Effector memory CD4-positive, alpha-beta T cell (primary cell): ENCODE results near the gene PSME3IP1.
"Not testable (repeated sequence)": the region's sequence is repeated elsewhere in the genome, so short reads cannot be mapped to it uniquely, and the experiment has no call there.

Experiments
- DNase-seq, 3 donors: peaks; one replicate each; pipeline ENCODE4 v3.0.0-alpha.2; 2020
- H3K27ac ChIP-seq: 2 replicates; pipeline ENCODE4 v1.7.0; 2013; ENCODE audit warnings: mild to moderate bottlenecking, low read length, moderate library complexity; ENCODE audit not compliant: insufficient read depth, poor library complexity, severe bottlenecking
- H3K27me3 ChIP-seq: replicated peaks from 2 replicates; pipeline ENCODE4 v1.7.0; 2013; ENCODE audit warnings: mild to moderate bottlenecking, low read length; ENCODE audit not compliant: insufficient read depth, control insufficient read depth, poor library complexity, severe bottlenecking
- H3K36me3 ChIP-seq: 2 replicates; pipeline ENCODE4 v1.7.0; 2013; ENCODE audit warnings: mild to moderate bottlenecking, low read length, moderate library complexity; ENCODE audit not compliant: control insufficient read depth, insufficient read depth
- H3K4me1 ChIP-seq: 2 replicates; pipeline ENCODE4 v1.7.0; 2013; ENCODE audit warnings: low read length, mild to moderate bottlenecking; ENCODE audit not compliant: control insufficient read depth, insufficient read depth, poor library complexity, severe bottlenecking
- H3K4me3 ChIP-seq: 2 replicates; pipeline ENCODE4 v1.7.0; 2013; ENCODE audit warnings: low read length, low read depth, mild to moderate bottlenecking; ENCODE audit not compliant: insufficient read depth, poor library complexity, severe bottlenecking
- H3K9me3 ChIP-seq: 2 replicates; pipeline ENCODE4 v1.7.0; 2013; ENCODE audit warnings: mild to moderate bottlenecking, low read length, moderate library complexity; ENCODE audit not compliant: control insufficient read depth

PSME3IP1 gene

DNA sequence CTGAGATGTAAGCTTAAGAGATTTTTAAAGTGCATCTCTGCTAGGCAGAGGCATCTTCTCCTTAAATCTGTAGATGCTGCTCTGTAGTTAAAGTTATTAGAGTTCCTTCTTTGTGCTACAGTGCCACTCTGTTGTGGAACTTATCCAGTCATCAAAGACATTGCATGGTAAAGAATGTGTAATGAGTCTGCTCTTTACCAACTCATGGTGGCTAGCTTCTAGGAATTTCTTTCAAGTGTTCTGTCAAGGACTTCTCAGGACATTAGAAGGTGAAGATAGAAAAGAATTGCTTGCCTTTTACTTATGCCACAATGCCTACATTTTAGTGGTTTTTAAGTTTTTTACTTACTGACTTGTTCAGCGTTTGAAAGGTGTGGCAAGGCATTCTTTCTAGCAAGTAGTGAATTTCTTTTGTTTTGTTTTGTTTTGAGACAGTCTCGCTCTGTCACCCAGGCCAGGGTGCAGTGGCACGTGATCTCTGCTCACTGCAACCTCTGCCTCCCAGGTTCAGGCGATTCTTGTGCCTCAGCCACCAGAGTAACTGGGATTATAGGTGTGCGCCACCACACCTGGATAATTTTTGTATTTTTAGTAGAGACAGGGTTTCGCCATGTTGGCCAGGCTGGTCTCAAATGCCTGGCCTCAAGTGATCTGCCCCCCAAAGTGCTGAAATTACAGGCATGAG is 39.0 kb upstream of the PSME3IP1 start:
- H3K4me3 ChIP-seq: no peak overlapping the region
- no peaks in the 10 kb centered on the region for H3K4me1 ChIP-seq
- no peak for DNase-seq
- peaks cover 66% of the 10 kb centered on the region for H3K36me3 ChIP-seq
- H3K9me3 ChIP-seq: no peaks in the 10 kb centered on the region
- no peaks in the 10 kb centered on the region for H3K27me3 ChIP-seq
- no peak overlapping the region for H3K27ac ChIP-seq

DNA sequence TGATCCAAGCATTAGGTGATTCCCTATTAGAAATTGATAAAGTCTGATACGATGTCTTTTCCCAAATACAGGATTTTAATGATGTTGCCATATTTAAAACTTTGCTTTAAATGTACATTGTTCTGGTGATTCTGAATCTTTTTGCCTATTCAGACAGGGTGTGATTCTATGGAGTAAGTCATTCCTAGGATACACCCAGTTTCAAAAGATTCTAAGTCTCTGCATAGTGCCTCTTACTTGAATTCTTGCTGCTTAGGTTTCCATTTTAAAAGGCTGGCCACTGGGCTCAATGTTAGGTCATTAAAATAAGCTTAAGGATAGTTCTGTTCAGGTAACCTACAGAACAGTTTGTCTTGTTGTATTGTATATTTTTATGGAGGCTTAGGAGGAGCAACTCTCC is 37.2 kb upstream of the PSME3IP1 start:
- peaks cover 59% of the 10 kb centered on the region for H3K36me3 ChIP-seq
- H3K4me3 ChIP-seq: no peak overlapping the region

GRCh38 chr16:57216968-57217367 is 31.1 kb upstream of the PSME3IP1 start:
- H3K4me1 ChIP-seq: no peaks in the 10 kb centered on the region
- H3K4me3 ChIP-seq: no peak overlapping the region
- no peak overlapping the region for H3K27ac ChIP-seq
- H3K9me3 ChIP-seq: peaks cover 17% of the 10 kb centered on the region
- H3K36me3 ChIP-seq: peaks cover 74% of the 10 kb centered on the region
- DNase-seq: no peak
- H3K27me3 ChIP-seq: no peaks in the 10 kb centered on the region

More for the DNA sequence above, 37.2 kb upstream of the PSME3IP1 start:
- no peaks in the 10 kb centered on the region for H3K27me3 ChIP-seq
- H3K9me3 ChIP-seq: no peaks in the 10 kb centered on the region
- DNase-seq: no peak
- H3K27ac ChIP-seq: no peak overlapping the region
- no peaks in the 10 kb centered on the region for H3K4me1 ChIP-seq

DNA sequence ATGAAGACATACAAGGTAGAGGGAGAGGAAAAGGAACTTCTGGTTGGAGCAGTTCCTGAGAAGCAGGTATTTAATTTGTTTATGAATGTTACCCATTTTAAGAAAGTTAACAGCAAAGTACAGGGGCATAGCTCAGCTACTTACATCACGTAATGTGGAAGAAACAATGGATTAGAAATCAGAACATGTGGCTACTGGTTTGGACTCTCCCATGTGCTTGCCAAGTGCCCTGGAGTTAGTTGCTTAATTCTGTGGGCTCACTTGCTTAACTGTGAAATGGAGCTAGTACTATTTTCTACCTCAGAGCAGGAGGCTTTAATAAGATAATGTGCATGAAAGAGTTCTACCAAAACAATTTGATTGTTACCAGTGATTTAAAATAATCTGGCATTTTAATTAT is 27.6 kb upstream of the PSME3IP1 start:
- Histone ChIP-seq H3K9me3 (peaks cover 17% of the 10 kb centered on the region), H3K27me3 (no peaks in the 10 kb centered on the region), H3K36me3 (peaks cover 65% of the 10 kb centered on the region), H3K4me3 (no peak overlapping the region), H3K4me1 (no peaks in the 10 kb centered on the region), H3K27ac (no peak overlapping the region)
- DNase-seq: no peak

DNA sequence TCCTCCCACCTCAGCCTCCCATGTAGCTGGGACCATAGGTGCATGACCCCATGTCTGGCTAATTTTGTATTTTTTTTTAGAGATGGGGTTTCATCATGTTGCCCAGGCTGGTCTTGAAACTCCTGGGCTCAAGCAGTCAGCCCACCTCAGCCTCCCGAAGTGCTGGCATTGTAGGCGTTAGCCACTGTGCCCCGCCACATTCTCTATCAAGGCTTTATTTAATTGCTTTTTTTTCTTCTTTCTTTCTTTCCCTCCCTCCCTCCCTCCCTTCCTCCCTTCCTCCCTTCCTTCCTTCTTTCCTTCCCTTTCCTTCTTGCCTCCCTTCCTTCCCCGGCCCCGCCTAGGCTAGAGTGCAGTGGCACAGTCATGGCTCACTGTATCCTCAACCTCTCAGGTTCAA is 23.9 kb upstream of the PSME3IP1 start:
- Histone ChIP-seq H3K27ac (no peak overlapping the region), H3K9me3 (no peaks in the 10 kb centered on the region), H3K4me3 (no peak overlapping the region), H3K4me1 (no peaks in the 10 kb centered on the region), H3K27me3 (no peaks in the 10 kb centered on the region), H3K36me3 (peaks cover 59% of the 10 kb centered on the region)
- DNase-seq: no peak

GRCh38 chr16:57208926-57209325 is 23.1 kb upstream of the PSME3IP1 start:
- no peak overlapping the region for H3K27ac ChIP-seq
- no peak for DNase-seq
- no peaks in the 10 kb centered on the region for H3K9me3 ChIP-seq
- H3K36me3 ChIP-seq: peaks cover 57% of the 10 kb centered on the region
- H3K4me3 ChIP-seq: no peak overlapping the region
- no peaks in the 10 kb centered on the region for H3K27me3 ChIP-seq
- no peaks in the 10 kb centered on the region for H3K4me1 ChIP-seq

GRCh38 chr16:57204675-57205074 is 18.8 kb upstream of the PSME3IP1 start:
- Histone ChIP-seq H3K4me3 (no peak overlapping the region), H3K9me3 (no peaks in the 10 kb centered on the region), H3K36me3 (peaks cover 40% of the 10 kb centered on the region), H3K27me3 (no peaks in the 10 kb centered on the region), H3K27ac (no peak overlapping the region), H3K4me1 (no peaks in the 10 kb centered on the region)
- no peak for DNase-seq

DNA sequence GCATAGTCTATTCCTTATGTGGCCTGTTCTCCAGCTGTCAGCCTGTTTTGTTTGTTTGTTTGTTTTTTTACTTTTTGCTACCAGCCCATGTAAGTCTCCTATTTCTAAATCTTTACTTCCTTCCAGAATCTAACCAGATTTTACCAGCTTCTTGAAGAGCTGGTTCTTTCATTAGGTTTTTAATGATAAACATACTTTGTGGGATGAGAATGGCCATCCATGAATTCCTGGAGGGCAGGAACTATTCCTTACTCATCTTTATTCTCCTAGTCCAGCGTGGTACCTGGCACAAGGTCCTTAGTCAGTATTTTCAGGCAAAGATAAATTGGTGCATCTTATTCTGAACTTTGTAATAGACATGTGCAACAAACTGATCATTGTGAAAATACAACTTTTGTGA is 17.6 kb upstream of the PSME3IP1 start:
- Histone ChIP-seq H3K27me3 (no peaks in the 10 kb centered on the region), H3K9me3 (no peaks in the 10 kb centered on the region), H3K4me3 (no peak overlapping the region), H3K36me3 (peaks cover 34% of the 10 kb centered on the region), H3K4me1 (no peaks in the 10 kb centered on the region), H3K27ac (no peak overlapping the region)
- DNase-seq: no peak

DNA sequence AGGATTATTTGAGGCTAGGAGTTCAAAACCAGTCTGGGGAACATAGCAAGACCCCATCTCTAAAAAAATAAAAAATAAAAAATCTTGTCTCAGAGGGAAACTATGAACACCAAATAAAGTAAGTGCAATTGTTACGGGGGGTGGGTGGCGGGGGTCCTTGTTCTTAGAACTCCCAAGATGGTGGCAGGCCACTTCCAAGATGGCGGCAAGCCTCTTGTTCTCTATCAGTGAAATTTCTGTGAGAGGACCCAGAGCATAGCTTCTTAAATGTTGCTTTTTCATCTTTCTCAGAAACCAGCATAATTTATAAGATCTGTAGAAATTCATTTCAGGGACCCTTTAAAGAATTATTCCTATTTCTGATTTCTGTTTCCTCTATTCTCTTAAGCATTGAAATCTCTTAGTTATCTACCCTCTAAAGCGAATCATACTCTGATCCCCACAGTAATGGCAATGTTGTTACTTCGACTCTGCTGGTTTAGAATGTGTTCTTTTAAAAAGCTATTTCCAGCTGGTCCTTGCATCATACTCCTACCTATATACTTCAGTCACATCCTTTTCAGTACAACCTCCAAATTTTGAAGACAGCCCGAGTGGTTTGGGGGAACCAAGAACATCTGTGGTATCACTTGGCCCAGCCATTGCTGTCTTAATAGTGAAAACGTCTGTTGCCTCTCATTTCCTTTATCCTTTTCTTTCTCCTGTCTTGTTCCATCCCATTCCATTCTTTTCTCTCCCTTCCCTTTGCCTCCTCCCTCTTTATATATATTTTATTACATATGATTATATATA is 16.5 kb upstream of the PSME3IP1 start:
- Histone ChIP-seq H3K27me3 (no peaks in the 10 kb centered on the region), H3K4me3 (no peak overlapping the region), H3K9me3 (no peaks in the 10 kb centered on the region), H3K36me3 (peaks cover 27% of the 10 kb centered on the region), H3K4me1 (no peaks in the 10 kb centered on the region), H3K27ac (no peak overlapping the region)
- DNase-seq: no peak

DNA sequence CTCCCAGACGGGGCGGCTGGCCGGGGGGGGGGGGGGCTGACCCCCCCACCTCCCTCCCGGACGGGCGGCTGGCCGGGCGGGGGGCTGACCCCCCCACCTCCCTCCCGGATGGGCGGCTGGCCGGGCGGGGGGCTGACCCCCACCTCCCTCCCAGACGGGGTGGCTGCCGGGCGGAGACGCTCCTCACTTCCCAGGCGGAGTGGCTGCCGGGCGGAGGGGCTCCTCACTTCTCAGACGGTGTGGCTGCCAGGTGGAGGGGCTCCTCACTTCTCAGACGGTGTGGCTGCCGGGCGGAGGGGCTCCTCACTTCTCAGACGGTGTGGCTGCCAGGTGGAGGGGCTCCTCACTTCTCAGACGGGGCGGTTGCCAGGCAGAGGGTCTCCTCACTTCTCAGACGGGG is 15.1 kb upstream of the PSME3IP1 start:
- not testable (repeated sequence) for DNase-seq, H3K4me3 ChIP-seq, H3K27ac ChIP-seq, H3K9me3 ChIP-seq, H3K27me3 ChIP-seq, H3K4me1 ChIP-seq
- H3K36me3 ChIP-seq: peaks cover 17% of the 10 kb centered on the region
